GM18907 (cell line): Measurements from ENCODE around the gene SIGLEC8.

Experiments
- ATAC-seq: cut with Tn5 transposase; IDR thresholded peaks from one replicate; pipeline ENCODE4 v1.9.1; 2021; ENCODE audit warnings: mild to moderate bottlenecking, moderate library complexity; ENCODE audit not compliant: unreplicated experiment

SIGLEC8 gene

GRCh38 chr19:51407511-51408131 is 50.6 kb downstream of the SIGLEC8 start:
- no peak for ATAC-seq

DNA sequence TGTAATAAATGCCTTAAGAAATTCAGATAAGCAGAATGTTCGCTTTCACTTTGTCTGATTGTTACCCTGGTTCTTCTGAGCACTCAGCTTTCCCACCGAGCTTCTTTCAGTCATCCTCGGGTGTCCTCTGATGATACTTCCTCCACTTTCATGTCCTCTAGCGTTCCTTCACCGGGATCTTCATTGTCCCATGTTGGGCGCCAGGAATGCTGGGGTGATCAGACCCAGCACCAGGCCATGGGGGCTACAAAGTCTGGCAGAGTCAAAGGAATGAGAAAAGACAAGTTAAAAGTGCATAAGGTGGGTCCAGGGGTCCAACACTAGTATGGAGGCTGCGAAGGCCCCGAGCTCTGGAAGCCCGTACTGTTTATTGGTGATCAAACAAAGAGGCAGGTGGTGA is 56.1 kb downstream of the SIGLEC8 start:
- no peak for ATAC-seq
